SK-N-DZ (cell line): Measurements from ENCODE around the gene RBM11.

Source experiments
- DNase-seq: peaks from one replicate; pipeline ENCODE4 v3.0.0-alpha.2; 2015; ENCODE audit warnings: low spot score

Gene RBM11

DNA sequence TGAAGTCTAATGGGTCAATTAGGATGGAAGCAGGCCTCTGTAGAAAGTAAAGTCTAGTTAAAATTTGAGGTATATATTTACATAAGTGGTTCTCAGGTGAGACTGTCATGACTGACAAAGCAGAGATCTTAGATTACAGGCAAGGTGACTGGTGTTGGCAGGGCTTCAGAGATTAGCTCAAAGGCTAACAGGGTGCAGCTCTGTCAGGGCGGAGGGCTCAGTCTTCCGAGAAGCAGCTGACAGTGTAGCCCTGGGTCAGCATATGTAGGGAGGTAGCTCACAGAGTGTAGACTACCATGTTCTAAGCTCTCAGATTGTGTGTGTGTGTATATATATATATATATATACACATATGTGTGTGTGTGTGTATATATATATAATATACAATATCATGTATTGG, 54.7 kb downstream of the RBM11 start:
- no peak for DNase-seq

DNA sequence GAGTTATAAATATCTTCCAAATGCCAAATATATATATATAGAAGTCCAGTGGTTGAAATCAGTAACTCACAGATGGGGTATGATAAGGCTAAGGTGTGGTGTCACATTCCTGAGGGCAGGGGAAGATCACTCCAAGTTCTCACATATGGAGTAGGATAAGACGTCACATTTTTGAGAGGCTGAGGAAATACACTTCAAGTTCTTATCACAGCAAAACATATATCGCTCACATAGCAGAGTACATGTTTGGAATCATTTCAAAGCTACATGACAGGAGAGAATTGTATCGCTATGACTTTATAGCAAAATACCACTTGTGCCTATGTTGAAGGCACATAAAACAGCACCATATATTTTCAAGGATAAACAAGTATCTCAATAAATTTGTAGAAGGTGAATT, 55.1 kb downstream of the RBM11 start:
- DNase-seq: no peak

DNA sequence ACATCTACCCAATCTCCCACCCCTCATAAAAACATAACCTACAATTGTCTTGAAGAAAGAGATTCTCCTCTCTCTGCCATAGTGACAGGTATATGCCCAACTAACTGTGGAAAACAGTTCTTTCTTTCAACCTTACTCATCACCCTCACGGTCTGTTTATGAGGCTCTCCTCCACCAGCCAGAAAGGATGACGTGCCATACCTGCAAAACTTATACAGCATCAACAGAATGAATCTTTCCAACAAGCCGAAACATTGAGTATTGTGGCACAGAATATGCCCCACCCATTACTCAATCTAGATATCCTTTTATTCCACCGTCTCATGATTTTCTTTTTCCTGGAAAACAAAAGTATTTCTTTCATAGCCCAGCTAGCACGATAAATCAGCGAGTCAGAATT, 55.7 kb downstream of the RBM11 start:
- DNase-seq: no peak

DNA sequence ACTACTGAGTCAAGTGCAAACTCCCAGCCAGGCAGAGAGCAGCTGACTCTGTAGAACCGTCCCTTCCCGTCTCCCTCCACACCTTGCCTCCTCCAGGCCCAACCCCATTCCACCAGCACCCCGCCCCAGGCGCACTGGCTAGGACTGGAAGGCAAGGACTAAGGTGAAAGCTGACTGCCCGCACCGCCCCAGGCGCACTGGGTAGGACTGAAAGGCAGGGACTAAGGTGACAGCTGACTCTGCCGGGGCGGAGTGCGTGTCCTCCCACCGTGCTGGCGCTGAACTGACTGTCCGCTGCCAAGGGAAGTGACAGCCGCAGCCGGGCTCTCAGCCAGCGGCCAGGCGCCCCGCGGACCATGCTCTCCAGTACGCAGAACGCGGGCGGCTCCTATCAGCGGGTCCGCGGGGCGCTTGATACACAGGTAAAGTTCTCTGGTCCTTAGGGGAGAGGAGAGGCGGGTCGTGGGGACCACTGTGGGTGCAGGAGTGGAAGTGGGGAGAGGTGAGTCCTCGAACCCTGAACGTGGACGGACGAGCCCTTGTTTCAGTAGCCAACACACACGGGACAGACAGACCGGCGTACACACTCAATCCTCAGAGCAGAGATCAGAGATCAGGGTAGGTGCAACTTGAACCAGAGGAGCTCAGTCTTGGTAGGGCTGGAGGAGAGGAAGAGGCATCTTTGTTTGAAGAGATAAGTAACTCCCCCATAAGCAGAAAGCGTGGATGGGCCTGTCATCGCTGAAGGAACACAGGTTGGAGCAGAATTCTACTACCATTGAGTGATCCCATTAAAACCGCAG, 58.0 kb downstream of the RBM11 start:
- DNase-seq: no peak

DNA sequence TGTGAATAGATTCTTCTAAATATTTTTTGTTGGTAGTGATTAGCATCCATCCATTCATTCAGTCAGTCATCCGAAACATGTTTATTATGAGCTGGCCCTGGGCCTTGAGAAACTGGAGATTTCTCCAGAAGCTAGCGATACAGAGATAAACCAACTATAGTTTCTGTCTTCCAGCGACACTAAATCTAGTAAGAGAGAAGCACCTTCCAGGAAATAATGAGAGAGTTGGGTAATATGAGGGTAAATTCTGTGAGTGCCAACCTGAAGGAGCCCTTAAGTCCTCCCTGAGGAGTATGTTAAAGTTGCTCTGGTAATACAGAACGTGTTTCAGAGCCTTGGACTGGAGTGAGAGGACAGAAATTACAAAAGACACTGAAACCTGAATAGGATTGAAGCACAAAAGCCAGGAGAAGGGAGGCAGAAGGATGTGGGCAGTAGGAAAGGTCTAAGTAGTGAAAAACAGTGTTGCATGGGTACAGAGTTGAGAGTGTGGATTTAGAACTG, 59.8 kb downstream of the RBM11 start:
- no peak for DNase-seq
